ENCODE results near the gene ITGB2. TPM values are rescaled to one million over a fixed set of nuclear protein-coding genes. Genes with fewer than 3 reads are reported as not detected.

Gene ITGB2
- total and polyA plus RNA-seq, 8 donors = 7.7 to 404 (median 11.2) TPM

GRCh38 chr21:44856131-44856530 is 64.6 kb downstream of the ITGB2 start:
- Histone ChIP-seq H3K4me1 (peaks cover 0 to 19% of the 10 kb centered on the region in 2 donors), H3K4me3 (no peak overlapping the region), H3K36me3 (peaks cover 0 to 96% of the 10 kb centered on the region in 2 donors), H3K9me3 (no peaks in the 10 kb centered on the region), H3K27me3 (no peaks in the 10 kb centered on the region), H3K27ac (no peak overlapping the region)
- no peak for TF ChIP-seq CTCF (IDR thresholded peaks at IDR 0.05)
- intact Hi-C loops (cut with DNase I) = no loop called here
- DNase-seq = peak in 1 of 4 donors; percentile 60
- ATAC-seq = no peak

GRCh38 chr21:44855572-44855971 is 65.1 kb downstream of the ITGB2 start:
- intact Hi-C loops (cut with DNase I) = no loop called here

GRCh38 chr21:44854664-44855446 is 65.8 kb downstream of the ITGB2 start:
- intact Hi-C loops (cut with DNase I) = no loop called here
- TF ChIP-seq CTCF (IDR thresholded peaks at IDR 0.05) = no peak
- Histone ChIP-seq H3K36me3 (peaks cover 0 to 96% of the 10 kb centered on the region in 2 donors), H3K27me3 (no peaks in the 10 kb centered on the region), H3K9me3 (no peaks in the 10 kb centered on the region), H3K4me3 (no peak overlapping the region), H3K27ac (no peak overlapping the region), H3K4me1 (peaks cover 0 to 26% of the 10 kb centered on the region in 2 donors)
- no peak for ATAC-seq
- DNase-seq = peak in 1 of 4 donors; percentile 63

More at GRCh38 chr21:44855572-44855971, 65.1 kb downstream of the ITGB2 start:
- DNase-seq = peak in 1 of 4 donors; percentile 61
- H3K27ac ChIP-seq = no peak overlapping the region
- no peak overlapping the region for H3K4me3 ChIP-seq
- H3K4me1 ChIP-seq = peaks cover 0 to 19% of the 10 kb centered on the region in 2 donors
- H3K9me3 ChIP-seq = no peaks in the 10 kb centered on the region
- no peak for TF ChIP-seq CTCF (IDR thresholded peaks at IDR 0.05)
- no peak for ATAC-seq
- no peaks in the 10 kb centered on the region for H3K27me3 ChIP-seq
- H3K36me3 ChIP-seq = peaks cover 0 to 96% of the 10 kb centered on the region in 2 donors

GRCh38 chr21:44854391-44854663 is 66.4 kb downstream of the ITGB2 start:
- Histone ChIP-seq H3K27me3 (no peaks in the 10 kb centered on the region), H3K9me3 (no peaks in the 10 kb centered on the region), H3K27ac (no peak overlapping the region), H3K4me1 (peaks cover 0 to 29% of the 10 kb centered on the region in 2 donors), H3K36me3 (peaks cover 0 to 96% of the 10 kb centered on the region in 2 donors), H3K4me3 (no peak overlapping the region)
- intact Hi-C loops (cut with DNase I) = no loop called here
- no peak for ATAC-seq
- no peak for TF ChIP-seq CTCF (IDR thresholded peaks at IDR 0.05)
- DNase-seq = peak in 1 of 4 donors; percentile 26

- Histone ChIP-seq H3K4me3 (no peak overlapping the region), H3K27me3 (no peaks in the 10 kb centered on the region), H3K36me3 (peaks cover 0 to 96% of the 10 kb centered on the region in 2 donors), H3K4me1 (peaks cover 0 to 27% of the 10 kb centered on the region in 2 donors), H3K27ac (no peak overlapping the region), H3K9me3 (no peaks in the 10 kb centered on the region)
- ATAC-seq (no peak), DNase-seq (peak in 1 of 4 donors; percentile 58)
- intact Hi-C loops (cut with DNase I) = no loop called here
- TF ChIP-seq CTCF (IDR thresholded peaks at IDR 0.05) = no peak
Measured at GRCh38 chr21:44853601-44854390, 66.9 kb downstream of the ITGB2 start.

Data from left lung (tissue), 10 donors.